Panc1 (cell line): ENCODE data around the gene DNM1. TPM values are rescaled to one million over a fixed set of nuclear protein-coding genes. Genes with fewer than 3 reads are reported as not detected.

ENCODE experiments used
- ATAC-seq: fragments of 200-7000 bp; cut with Tn5 transposase; 2 replicates; pipeline ENCODE4 v1.9.1; 2020; ENCODE audit warnings: mild to moderate bottlenecking, moderate library complexity
- BruUV-seq: library from RNA; stranded (reverse); fragments of 400-500 nt; replicated peaks from 2 replicates; lab custom pipeline; 2021; lab: Mats Ljungman, UMichigan
- CTCF ChIA-PET: fragments of 300-600 bp; sonication (Branson Sonifier 250); formaldehyde crosslinking; loops from one replicate; lab custom pipeline; 2022; ENCODE audit warnings: antibody characterized with exemption; lab: Charles Lee
- POLR2A ChIA-PET: fragments of 300-600 bp; sonication (Branson Sonifier 250); formaldehyde crosslinking; loops from one replicate; lab custom pipeline; 2022; ENCODE audit warnings: antibody characterized with exemption; lab: Charles Lee
- DNase-seq: peaks from one replicate; pipeline ENCODE4 v3.0.0-alpha.2; 2010; ENCODE audit warnings: low read depth, low spot score
- H3K27ac ChIP-seq: 2 replicates; pipeline ENCODE4 v1.5.1; 2011; ENCODE audit warnings: mild to moderate bottlenecking, low read length, inconsistent platforms
- H3K27me3 ChIP-seq: fragments of 200-500 bp; sonication (Bioruptor generic); 2 replicates; pipeline ENCODE4 v1.6.0; 2014; ENCODE audit warnings: low read length, inconsistent platforms; ENCODE audit not compliant: control insufficient read depth, insufficient read depth
- H3K36me3 ChIP-seq: fragments of 200-500 bp; sonication (Bioruptor generic); 2 replicates; pipeline ENCODE4 v1.5.1; 2014; ENCODE audit warnings: inconsistent platforms, mild to moderate bottlenecking, low read length, moderate library complexity; ENCODE audit not compliant: control insufficient read depth, insufficient read depth
- H3K4me1 ChIP-seq: 2 replicates; pipeline ENCODE4 v1.5.1; 2011; ENCODE audit warnings: inconsistent platforms, mild to moderate bottlenecking, low read length, moderate library complexity; ENCODE audit not compliant: control insufficient read depth, insufficient read depth
- H3K4me3 ChIP-seq, 2 experiments: 2 replicates each; pipeline ENCODE4 v1.5.1; 2011 to 2012; ENCODE audit warnings: low read depth in 2 of 2, low read length in 2 of 2, mild to moderate bottlenecking in 2 of 2, inconsistent platforms in 1 of 2, moderate library complexity in 1 of 2
- H3K9me3 ChIP-seq: fragments of 200-500 bp; sonication (Bioruptor generic); 2 replicates; pipeline ENCODE4 v1.5.1; 2014; ENCODE audit warnings: low read depth, mild to moderate bottlenecking, inconsistent platforms, low read length, moderate library complexity; ENCODE audit not compliant: control insufficient read depth, insufficient read depth
- POLR2AphosphoS5 ChIP-seq: IDR thresholded peaks from 2 replicates; pipeline ENCODE4 v1.6.1; 2012; ENCODE audit warnings: mild to moderate bottlenecking, low read depth, low read length, moderate library complexity
- SIN3A ChIP-seq: IDR thresholded peaks from 2 replicates; pipeline ENCODE4 v1.6.1; 2012; ENCODE audit warnings: low read depth, mild to moderate bottlenecking, low read length, moderate library complexity, borderline replicate concordance; ENCODE audit not compliant: insufficient read depth
- TCF7L2 ChIP-seq: IDR thresholded peaks from 2 replicates; pipeline ENCODE4 v1.6.1; 2011; ENCODE audit warnings: mild to moderate bottlenecking, low read depth, low read length, inconsistent platforms
- in situ Hi-C: cut with HindIII; loops from 2 replicates; pipeline ENCODE4 v1.10.0; 2016; ENCODE audit warnings: low sequenced_read_pairs, low pct_unique_long_range_greater_than_20kb
- intact Hi-C: fragments of 100-400 bp; cut with micrococcal nuclease; formaldehyde crosslinking; loops from one replicate; pipeline ENCODE4 v1.10.0; 2022; ENCODE audit not compliant: unreplicated experiment
- total RNA-seq: library from RNA; stranded (reverse); gene quantifications from one replicate; pipeline ENCODE4 v1.2.1, GENCODE V29; 2021; ENCODE audit not compliant: unreplicated experiment
- TF ChIP-seq, protein P1 (sequence below): fragments of 450-650 bp; IDR thresholded peaks from 2 replicates; pipeline ENCODE4 v1.5.1; 2017; ENCODE audit warnings: mild to moderate bottlenecking
- TF ChIP-seq, protein P2 (sequence below), 2 experiments: IDR thresholded peaks; 2 replicates each; pipeline ENCODE4 v1.6.1; 2011 to 2012; ENCODE audit warnings: low read depth in 2 of 2, control low read depth in 1 of 2, low read length in 1 of 2, mild to moderate bottlenecking in 1 of 2, moderate library complexity in 1 of 2; ENCODE audit not compliant: insufficient read depth in 1 of 2

The DNM1 gene
- total RNA-seq, 1 experiment from 2014 or later, result 18.7 TPM

DNA sequence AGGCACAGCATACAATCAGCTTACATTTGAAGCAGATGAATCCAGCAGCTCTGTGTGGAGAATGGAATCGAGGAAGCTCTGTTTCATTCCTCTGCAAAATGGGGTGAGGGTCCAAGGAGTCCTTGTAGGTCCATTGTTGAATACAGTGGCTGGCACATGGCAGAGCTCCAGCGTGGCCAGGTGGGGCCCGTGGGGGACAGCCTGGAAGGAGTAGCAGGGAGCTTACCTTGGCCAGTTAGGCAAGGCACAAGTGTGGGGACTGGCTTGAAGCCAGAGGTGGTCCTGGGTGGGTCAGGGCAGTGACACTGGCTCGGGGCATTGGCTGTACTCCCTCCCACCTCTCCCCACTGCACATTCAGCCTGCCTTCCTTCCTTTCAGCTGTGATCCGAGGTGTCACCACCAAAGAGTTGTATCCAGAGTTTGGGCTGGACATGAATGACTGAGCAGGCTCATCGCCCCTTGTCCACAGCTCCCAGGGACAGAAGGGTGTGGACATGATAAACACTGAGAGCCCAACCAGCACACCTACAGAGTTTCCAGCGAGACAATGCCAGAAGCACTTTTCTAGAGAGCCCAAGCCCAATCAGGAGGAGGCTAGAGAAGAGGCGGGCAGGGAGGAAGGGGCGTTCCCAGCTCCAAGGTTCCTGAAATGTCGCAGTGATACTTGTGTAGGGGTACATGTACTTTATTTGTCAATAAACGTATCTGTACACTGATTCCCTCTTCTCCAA lies 85.3 kb downstream of the DNM1 start:
- intact Hi-C loops, result no loop called here
- DNase-seq, result no peak
- ChIA-PET POLR2A (no interaction called here), CTCF (no interaction called here)
- Histone ChIP-seq H3K4me1 (no peaks in the 10 kb centered on the region), H3K4me3 (no peak overlapping the region), H3K36me3 (no peaks in the 10 kb centered on the region), H3K9me3 (no peaks in the 10 kb centered on the region), H3K27me3 (no peaks in the 10 kb centered on the region), H3K27ac (no peak overlapping the region)
- BruUV-seq, result no TSS peak
- in situ Hi-C loops, result no loop called here
- TF ChIP-seq, protein P1, sequence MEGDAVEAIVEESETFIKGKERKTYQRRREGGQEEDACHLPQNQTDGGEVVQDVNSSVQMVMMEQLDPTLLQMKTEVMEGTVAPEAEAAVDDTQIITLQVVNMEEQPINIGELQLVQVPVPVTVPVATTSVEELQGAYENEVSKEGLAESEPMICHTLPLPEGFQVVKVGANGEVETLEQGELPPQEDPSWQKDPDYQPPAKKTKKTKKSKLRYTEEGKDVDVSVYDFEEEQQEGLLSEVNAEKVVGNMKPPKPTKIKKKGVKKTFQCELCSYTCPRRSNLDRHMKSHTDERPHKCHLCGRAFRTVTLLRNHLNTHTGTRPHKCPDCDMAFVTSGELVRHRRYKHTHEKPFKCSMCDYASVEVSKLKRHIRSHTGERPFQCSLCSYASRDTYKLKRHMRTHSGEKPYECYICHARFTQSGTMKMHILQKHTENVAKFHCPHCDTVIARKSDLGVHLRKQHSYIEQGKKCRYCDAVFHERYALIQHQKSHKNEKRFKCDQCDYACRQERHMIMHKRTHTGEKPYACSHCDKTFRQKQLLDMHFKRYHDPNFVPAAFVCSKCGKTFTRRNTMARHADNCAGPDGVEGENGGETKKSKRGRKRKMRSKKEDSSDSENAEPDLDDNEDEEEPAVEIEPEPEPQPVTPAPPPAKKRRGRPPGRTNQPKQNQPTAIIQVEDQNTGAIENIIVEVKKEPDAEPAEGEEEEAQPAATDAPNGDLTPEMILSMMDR, result no peak
- no peak for TF ChIP-seq POLR2AphosphoS5
- TF ChIP-seq, protein P2, sequence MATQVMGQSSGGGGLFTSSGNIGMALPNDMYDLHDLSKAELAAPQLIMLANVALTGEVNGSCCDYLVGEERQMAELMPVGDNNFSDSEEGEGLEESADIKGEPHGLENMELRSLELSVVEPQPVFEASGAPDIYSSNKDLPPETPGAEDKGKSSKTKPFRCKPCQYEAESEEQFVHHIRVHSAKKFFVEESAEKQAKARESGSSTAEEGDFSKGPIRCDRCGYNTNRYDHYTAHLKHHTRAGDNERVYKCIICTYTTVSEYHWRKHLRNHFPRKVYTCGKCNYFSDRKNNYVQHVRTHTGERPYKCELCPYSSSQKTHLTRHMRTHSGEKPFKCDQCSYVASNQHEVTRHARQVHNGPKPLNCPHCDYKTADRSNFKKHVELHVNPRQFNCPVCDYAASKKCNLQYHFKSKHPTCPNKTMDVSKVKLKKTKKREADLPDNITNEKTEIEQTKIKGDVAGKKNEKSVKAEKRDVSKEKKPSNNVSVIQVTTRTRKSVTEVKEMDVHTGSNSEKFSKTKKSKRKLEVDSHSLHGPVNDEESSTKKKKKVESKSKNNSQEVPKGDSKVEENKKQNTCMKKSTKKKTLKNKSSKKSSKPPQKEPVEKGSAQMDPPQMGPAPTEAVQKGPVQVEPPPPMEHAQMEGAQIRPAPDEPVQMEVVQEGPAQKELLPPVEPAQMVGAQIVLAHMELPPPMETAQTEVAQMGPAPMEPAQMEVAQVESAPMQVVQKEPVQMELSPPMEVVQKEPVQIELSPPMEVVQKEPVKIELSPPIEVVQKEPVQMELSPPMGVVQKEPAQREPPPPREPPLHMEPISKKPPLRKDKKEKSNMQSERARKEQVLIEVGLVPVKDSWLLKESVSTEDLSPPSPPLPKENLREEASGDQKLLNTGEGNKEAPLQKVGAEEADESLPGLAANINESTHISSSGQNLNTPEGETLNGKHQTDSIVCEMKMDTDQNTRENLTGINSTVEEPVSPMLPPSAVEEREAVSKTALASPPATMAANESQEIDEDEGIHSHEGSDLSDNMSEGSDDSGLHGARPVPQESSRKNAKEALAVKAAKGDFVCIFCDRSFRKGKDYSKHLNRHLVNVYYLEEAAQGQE (IDR thresholded peaks at IDR 0.05; ENCODE audit: insufficient read depth in 1 of 2, low read depth in 2 of 2, low read length in 1 of 2), result no peak
- no peak for TF ChIP-seq TCF7L2
- TF ChIP-seq SIN3A, result no peak
- peak; percentile 19; the same call in 1 of the 2 replicates for ATAC-seq

DNA sequence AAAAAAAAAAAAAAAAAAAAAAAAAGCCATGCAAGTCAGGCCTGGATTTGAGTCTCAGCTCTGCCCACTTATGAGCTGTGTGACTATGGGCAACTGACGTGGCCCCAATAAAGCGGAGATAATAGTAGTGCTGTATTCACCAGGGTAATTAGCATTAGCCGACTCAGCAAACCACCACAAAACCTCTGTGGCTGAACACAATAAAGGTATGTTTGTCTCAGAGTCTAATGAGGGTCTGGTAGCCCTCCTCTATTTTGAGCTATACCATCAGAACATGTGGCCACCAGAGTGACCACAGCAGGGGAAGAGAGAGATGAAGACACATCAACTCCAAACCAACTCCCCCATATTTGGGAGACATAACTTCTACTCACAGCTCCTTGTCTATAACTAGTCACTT lies 88.8 kb downstream of the DNM1 start:
- Histone ChIP-seq H3K4me1 (peaks cover 3% of the 10 kb centered on the region), H3K4me3 (no peak overlapping the region), H3K9me3 (no peaks in the 10 kb centered on the region), H3K27me3 (no peaks in the 10 kb centered on the region), H3K27ac (no peak overlapping the region), H3K36me3 (no peaks in the 10 kb centered on the region)
- no TSS peak for BruUV-seq
- CTCF ChIA-PET, result no interaction called here
- POLR2A ChIA-PET, result interaction anchor here (0.6 kb wide), 2 partner anchors 79 to 95 kb away, joined by 4 to 9 read pairs; no protein-coding TSS in a partner anchor
- no peak for ATAC-seq
- DNase-seq, result no peak
- in situ Hi-C loops (no loop called here), intact Hi-C loops (loop anchor here (10.0 kb wide), 2 partner anchors 53 to 123 kb away; partner anchors contain the start of gene SLC27A4)
- TF ChIP-seq, protein P1, result no peak
- no peak for TF ChIP-seq TCF7L2
- no peak for TF ChIP-seq SIN3A
- TF ChIP-seq POLR2AphosphoS5, result no peak
- TF ChIP-seq, protein P2 (IDR thresholded peaks at IDR 0.05; ENCODE audit: insufficient read depth in 1 of 2, low read depth in 2 of 2, low read length in 1 of 2), result no peak
